Fibroblast of peridontal ligament (primary cell): ENCODE results near the gene PXN.
"Not testable (repeated sequence)": the region's sequence is repeated elsewhere in the genome, so short reads cannot be mapped to it uniquely, and the experiment has no call there.

Source experiments
- DNase-seq: peaks from one replicate; pipeline ENCODE4 v3.0.0-alpha.2; 2010; ENCODE audit errors: extremely low read depth

PXN gene

DNA sequence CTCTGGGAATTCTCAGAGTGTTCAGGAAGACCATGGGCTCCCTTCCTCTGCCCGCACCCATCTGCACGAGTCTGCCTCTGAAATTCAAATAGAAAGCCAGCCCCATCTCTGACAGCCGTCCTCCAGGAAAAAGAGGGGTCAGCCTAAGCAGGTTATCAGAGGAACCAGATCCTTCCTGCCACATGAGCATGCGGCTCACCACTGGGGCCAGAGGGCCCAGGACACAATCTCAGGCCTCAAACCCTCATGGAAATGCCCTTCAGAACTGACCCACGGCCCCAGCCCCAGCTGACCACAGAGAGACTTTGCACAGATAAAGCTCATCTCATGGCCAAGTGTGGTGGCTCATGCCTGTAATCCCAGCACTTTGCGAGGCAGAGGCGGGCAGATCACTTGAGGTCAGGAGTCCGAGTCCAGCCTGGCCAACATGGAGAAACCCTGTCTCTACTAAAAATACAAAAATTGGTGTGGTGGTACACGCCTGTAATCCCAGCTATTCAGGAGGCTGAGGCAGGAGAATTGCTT lies 23.2 kb downstream of the PXN start:
- DNase-seq = no peak

DNA sequence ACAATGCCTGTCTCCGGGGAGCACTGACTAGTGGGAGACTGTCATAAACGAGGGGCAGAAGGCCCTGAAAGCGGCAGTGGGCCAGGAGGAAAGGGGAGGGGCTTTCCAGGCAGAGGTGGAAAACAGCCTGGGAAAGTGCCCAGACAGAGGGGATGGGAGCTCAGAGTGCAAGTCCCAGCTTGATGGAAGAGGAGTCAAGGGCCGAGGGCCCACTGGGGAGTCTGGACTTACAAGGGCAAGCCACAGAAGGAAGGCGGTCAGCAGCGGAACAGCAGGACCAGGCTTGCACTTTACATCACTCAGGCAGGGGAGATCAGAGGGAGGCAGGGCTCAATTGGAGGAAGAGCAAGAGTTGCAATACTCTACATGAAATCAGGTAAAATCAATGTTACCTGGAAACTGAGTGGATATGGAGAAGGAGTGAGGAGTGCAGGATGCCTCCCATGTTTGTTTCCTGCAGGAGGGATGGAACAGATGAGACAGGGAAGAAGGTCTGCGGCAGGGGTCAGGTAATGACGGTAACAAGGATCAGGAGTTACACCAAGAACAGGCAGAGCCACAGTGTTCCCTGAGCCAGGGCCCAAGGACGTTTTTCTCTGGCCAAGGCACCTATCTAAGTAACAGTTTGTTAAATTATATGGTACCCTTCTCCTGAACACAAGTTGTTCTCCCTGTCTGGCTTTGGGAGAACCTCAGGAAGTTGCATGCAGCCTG lies 23.8 kb downstream of the PXN start:
- DNase-seq = no peak

DNA sequence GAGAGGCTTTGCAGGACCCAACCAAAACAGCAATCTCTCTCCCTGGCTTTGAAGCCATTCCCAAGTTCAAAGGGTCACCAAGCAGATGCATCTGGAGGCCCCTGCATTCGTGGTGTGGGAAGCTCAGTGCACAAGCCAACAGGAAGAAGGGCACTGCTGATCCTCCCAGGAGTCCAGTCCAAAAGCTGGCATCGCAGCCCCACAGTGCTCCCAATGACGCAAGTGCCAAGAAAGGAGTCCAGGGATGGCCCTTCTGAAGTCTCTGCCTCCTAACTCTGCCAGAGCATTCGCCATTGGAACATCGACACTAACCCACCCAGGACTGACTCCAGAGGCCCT lies 25.1 kb downstream of the PXN start:
- DNase-seq = no peak

DNA sequence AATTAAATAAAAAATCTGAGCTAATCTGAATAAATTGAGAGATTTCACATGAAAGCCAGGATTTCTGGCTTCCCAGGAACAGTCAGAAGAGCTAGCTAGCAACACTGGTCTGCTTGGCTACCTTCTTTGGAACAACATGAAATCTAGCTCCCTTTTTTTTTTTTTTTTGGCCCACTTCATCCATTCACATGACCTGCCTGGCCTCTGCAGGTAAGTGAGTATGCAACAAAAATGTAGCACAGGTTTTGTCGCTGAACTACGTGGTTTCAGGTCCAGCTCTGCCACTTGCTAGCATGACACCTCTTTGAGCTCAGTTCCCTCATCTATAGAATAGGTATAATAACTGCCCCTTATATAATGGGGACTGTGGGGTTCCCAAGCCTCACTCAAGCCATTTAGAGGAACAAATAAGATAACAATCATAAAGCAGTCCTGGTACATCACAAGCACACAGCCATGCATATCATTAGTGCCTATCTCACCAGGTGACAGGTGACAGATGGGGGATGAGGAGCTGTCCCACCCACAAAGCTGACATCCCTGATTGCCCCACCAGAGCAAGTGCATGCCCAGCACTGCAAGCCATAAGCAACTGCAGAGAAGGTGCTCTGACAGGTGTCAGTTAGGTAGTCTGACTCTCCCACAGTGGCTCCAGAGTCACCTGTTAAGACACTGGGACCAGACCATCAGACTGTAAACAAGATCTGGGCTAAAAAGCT lies 25.6 kb downstream of the PXN start:
- DNase-seq = no peak

DNA sequence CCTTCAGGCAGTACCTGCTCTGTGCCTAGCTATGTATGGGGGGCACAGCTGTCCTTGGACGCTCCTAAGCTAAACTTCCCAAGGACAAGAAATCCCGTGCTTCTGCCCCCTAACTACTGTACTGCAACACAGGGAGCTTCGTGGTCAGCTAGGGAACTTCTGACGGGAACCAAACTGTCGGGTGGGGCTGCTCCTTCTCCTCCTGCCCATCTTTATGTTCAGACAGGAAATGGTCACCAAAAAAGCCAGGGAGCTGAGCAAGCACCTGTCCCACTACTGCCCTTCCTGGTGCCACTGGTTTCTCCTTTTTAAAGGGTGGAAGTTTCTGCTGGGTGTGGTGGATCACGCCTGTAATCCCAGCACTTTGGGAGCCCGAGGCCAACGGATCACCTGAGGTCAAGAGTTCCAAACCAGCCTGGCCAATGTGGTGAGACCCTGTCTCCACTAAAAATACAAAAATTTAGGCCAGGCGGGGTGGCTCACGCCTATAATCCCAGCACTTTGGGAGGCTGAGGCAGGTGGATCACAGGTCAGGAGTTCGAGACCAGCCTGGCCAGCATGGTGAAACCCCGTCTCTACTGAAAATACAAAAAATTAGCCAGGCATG lies 26.6 kb downstream of the PXN start:
- no peak for DNase-seq

DNA sequence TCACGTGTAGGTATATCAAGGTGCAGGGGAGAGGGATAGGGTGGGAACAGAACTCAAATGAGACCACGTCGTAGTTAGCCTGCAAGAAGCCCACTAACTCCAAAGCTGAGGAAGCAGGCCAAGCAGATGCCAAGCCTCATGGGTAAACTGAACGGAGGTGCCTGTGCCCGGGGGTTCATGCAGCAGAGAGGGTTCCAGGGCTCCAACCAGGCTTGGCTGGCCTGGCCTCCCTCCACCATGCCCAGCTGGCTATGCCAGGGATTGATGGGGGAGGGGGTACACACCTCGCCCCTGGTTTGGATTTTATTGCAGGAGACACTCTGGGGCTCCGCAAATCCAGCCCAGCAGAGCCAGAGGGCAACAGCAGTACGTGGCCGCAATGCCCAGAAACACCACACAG lies 27.3 kb downstream of the PXN start:
- no peak for DNase-seq

DNA sequence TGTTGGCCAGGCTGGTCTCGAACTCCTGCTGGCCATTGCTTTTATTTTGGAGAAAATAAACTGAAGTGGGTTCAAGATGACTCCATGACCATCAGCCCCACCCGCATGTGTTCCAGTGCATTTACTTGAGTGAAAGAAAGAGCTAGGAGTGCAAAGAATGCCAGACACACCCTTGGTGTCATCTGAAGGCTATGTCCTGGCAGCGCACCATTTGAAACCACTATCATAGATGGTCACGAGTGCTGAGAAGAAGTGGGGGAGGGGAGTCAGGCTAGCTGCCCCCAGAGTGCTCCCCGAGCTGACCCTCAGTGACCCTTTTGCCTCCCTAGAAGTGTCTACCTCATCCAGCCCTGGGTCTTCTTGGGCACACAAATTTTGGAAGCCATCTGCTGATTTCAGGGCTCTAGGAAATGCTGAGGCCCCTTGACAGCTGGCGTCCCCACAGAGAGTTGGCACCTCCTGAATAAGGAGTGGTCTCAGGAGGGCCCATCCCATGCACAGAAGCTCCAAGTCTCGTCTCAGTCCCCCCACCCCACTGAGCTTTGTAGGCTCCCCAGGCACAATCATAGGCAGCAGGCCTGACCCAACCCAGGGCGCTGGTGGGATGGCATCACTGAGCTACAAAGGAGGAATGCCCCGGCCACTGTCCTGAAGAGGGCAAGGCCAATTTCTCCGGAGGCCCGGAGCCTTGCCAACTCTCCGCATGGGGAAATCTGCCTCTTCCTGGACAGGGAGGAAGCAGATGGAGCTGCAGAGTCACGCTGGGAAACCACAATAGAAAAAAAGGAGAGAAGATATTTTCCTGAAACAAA lies 28.0 kb downstream of the PXN start:
- peak; percentile 81 for DNase-seq

DNA sequence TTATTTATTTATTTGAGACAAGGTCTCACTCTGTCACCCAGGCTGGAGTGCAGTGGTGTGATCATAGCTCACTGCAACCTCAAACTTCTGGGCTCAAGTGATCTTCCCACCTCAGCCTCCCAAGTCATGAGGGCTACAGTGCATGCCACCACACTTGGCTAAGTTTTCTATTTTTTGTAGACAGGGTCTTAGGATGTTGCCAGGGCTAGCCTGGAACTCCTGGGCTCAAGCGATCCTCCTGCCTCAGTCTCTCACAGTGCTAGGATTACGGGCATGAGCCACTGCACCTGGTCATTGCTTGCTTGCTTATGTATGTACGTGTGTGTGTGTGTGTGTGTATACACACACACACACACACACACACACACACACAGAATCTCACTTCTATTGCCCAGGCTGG lies 28.7 kb downstream of the PXN start:
- DNase-seq = not testable (repeated sequence)

DNA sequence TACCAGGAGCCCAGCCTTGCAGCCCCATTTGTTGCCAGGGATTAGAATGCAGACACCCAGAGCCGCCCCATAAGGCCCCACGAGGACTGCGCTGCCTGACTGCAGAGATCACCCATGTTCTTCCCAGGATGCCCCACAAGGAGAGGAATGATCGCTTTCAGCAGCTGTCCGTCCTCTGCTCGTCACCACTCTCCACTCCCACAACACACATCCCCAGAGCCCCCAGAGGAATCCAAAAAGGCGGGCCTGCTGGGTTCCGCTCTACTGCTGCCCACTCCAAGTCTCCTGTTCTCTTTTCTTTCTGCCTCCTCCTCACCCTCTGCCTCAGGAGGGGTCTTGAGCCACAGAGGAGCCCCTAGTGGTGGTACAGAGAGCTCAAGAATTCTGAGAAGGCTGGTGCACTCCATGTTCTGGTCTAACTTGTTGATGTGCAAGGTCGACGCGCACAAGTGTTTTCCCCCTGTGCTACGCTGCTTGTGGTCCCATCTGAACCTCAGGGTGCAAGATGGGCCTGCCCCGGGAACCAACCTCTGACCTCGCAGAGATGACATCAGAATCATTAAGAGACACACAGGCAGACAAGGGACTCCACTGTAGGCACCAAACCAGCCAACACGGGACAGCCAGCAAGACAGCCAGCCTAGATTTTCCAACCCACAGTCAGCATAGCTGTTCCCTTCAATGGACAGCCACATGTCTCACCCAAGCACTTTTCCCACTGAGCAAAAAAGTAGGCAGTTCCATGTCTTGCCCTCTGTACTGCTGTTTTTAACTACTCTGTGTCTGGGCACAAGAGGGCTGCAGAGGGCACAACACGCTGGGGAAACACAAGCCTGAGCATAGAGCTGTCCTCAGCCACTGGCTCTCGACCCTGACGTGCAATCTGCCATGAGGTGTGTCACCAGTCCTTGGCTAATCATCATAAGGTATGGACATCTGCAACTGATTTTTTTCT lies 29.9 kb downstream of the PXN start:
- DNase-seq = peak; percentile 16

DNA sequence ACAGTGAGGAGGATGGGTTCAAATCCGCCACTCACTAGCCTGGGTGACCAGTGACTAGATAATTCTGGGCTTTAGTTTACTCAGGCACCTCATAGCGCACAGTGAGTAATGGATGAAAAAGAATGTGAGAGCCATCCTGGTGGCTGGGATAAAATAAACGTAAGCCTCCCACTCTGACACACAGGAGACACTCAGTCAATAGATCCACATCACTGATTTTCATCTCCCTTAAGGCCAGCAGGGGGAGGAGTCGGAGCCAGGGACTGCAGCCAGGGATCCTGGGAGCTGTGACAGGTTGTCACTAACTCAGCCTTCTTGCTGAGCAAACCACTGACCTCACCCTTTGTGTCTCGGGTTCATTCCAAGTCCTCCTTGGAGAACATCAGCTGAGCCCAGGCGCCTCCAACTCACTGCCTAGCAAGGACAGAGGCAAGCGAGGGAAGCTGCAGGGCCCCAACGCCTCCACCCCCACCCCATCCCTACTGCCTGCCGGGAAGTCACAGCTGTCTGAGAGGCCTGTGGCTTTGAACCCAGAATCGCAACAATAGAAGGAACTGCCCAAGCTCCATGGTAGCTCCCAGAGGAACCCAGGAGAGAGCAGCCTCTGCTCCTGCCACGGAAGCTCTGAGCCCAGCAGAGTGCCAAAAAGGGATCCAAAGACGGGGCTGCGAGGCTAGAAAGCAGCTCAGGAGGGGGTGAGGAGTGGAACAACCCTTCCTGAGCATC lies 30.7 kb downstream of the PXN start:
- DNase-seq = peak; percentile 92

DNA sequence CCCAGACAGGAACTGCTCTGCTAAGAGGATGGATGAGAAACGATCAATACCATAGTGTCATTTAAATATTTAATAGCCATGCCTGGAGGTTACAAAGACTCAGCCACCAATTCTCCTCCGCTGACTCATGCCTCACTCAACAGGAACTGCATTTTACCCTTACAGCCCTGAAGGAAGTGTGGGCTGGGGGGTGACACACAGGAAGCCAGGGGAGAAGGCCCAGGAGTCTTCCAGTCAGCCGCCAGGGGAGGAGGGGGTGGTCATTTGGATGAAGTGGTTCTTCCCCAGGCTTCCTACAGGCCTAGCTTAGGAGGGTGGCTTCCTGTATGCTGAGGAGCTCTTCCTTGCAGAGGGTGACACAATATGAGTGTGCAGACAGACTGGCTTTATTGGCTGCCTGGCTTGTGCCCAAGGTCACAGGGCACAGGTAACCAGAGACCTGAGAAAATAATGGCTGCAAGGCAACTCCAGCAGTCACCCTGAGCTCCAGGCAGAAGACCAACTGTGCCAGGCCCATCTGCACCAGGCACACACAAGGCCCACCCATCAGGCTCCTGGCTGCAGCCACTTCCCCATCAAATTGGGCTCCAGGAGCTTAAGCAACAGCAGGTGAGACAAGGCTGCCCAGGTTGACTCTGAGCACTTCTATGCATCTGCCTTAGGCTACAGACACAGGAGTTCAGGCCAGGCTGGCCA lies 34.1 kb downstream of the PXN start:
- DNase-seq = peak; percentile 62

DNA sequence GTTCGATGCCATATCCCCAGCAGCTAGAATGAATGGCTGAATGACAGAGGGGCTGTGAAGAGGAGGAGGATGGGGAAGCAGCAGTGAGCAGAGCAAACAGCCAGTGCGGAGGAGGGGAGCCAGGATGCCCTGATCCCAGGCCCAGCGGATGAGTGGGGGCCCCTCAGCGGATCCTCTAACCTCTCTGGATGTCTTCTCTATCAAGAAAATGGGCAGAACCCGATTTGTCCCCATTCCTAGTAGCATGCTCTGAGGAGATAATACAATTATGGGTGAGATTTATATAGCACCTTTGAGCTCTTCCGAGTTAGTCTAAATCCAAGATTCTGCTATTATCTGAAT lies 34.6 kb downstream of the PXN start:
- DNase-seq = no peak

DNA sequence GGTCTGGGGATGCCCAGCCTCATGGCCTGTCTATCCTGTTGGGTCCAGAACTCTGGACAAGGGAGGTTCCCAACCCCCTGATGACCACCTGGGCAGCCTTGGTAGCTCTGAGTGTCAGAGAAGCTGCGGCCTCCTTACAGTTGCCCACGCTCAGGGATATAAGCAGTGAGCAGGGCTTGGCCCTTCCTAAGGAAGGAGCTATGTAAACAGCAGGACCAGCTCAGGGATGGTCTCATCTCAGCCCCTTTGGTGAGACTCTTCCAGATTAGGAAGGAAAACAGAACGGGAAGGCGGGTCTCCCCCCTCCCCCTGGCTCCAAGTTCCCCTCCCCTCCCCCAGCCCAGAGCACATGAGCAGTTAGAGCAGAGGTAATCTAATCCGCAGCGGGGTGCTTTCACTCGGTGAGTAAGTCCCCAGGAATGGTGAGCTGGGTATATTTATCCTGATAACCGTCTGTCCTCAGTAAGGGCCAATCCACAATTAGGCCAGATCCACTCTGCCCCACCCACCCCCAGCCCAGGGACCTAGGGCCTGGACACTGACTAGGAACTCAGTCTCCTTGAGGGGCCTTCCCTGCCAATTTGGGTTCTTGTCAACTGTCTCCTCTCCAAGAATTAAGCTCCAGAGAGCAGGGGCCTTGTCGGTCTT lies 35.1 kb downstream of the PXN start:
- DNase-seq = peak; percentile 96

DNA sequence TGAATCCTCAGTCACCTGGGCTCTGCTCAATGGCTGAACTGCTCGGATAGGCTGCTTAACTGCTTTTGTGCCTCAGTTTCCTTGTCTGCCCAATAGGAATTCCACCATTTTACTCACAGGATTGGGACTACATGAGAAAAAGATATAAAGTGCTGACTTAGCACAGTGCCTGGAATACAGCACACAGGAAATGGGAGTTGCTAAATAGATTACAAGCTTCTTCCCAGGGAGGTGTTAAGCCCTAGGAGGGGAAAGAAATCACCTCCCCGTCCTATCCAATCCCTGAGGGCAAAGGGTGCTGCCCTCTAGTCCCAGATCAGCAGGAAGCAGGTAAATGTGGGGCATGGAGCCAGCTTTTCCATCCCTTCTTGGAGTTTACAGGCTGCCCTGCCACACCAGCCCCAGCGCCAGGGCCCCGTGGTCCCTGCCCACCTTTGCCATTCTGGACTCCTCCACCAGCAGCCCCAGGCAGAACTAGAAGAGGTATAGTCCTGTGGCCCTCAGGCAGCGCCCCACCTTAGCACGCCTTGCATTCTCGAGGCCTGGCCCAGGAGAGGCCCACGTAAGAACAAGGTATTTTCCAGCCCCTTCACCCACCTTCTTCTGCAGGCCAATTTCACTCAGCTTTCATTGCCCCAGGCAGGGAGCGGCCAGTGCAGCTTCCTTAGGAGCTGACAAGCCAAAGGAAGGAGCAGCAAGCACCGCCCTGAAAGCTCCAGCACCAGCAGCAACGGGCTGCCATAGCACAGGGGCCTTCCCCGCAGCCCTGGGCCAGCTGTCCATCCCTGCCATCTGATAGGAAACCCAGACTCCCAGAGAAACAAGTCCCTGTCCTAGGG lies 35.8 kb downstream of the PXN start:
- peak; percentile 17 for DNase-seq

DNA sequence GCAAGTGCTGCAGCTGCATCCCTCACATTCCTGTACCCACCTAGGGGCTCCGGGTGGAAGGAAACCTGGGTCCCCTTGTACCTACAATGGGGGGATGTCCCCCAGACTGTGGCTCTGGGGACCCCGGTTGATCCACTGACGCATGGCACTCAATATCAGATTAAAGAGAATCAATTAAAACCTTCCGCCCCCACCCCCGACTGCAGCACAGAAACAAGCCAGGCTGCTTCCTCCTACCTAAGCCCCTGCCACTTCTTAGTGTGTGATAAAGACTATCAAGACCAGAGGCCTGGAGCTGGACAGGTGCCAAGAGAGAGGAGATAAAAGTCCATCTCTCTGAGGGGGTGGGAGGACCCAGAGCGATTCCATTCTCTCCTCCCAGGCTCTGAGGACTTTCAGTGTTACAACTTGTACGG lies 36.5 kb downstream of the PXN start:
- no peak for DNase-seq

DNA sequence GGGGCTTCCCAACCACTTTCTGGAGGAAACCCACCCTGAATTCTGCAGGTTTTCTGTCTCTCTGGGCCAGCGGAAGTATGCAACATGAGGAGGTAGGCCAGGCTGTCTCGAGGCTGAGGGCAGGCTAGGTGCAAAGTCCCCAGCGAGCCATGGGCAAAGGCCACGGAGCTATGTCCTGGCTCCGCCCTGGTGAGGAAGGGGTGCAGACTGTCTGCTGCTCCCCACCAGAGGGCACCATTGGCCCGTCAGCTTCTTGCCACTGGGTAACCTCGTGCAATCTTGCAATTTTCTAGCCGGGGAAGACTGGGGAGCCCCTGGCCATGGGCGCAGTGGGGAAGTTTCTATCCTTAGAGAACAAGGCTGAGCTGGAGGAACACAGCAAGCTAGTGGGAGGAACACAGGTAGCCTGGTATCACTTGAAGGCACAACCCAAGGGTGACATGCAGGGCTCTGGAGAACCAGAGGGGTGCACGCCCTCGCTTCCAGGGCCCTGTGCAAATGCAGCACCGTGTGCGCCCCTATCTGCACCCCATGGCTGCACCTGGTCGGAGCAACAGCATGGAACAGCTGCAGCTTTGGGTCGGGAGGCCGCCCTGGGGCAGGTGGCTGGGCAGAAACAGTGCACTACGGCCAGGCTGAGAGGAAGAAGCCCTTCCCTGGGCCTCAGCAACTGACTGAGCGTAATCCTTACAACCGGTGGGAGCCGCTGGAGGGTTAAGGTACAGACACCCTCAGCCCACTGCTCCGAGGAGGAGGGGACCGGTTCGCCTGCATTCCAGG lies 37.0 kb downstream of the PXN start:
- peak; percentile 82 for DNase-seq

DNA sequence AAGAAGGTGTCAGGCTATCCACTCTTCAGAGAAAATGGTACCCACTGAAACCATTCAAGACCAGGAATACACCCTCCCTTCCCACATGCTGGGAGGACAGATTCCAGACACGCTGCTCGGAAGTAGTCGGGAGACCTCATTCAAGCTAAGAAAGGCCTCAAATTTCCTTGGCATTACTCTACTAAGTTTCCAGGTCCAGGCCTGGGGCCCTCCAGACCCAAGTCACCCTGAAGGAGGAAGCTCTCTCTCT lies 37.6 kb downstream of the PXN start:
- DNase-seq = no peak
